SK-N-SH (cell line): ENCODE measurements around the gene DOK3. TPM values are rescaled to one million over a fixed set of nuclear protein-coding genes. Genes with fewer than 3 reads are reported as not detected.

ENCODE experiments used
- EP300 ChIP-seq, 2 experiments: IDR thresholded peaks; 2 replicates each; pipeline versions ENCODE4 v1.4.0 to v1.6.1; 2012; ENCODE audit warnings: borderline replicate concordance in 1 of 2, low read depth in 1 of 2, low read length in 1 of 2
- EZH2phosphoT487 ChIP-seq: fragments of 200-600 bp; sonication (generic); IDR thresholded peaks from 2 replicates; pipeline ENCODE4 v1.6.1; 2017; ENCODE audit warnings: low read depth, mixed run types, mild to moderate bottlenecking, antibody characterized with exemption, moderate library complexity, borderline replicate concordance
- FOXJ3 ChIP-seq: sonication (generic); formaldehyde crosslinking; IDR thresholded peaks from 2 replicates; pipeline ENCODE4 v1.5.1; 2020; ENCODE audit warnings: mild to moderate bottlenecking, missing genetic modification reagents
- FOXM1 ChIP-seq: IDR thresholded peaks from 2 replicates; pipeline ENCODE4 v1.4.0; 2012; ENCODE audit warnings: low read depth, mild to moderate bottlenecking
- GABPA ChIP-seq: IDR thresholded peaks from 2 replicates; pipeline ENCODE4 v1.4.0; 2012; ENCODE audit warnings: low read depth, mild to moderate bottlenecking
- GATA2 ChIP-seq: sonication (generic); formaldehyde crosslinking; IDR thresholded peaks from 2 replicates; pipeline ENCODE4 v1.5.0; 2020; ENCODE audit warnings: mild to moderate bottlenecking, missing genetic modification reagents
- IRF3 ChIP-seq: fragments of 150-350 bp; IDR thresholded peaks from 2 replicates; pipeline ENCODE4 v1.6.1; 2016; ENCODE audit warnings: mild to moderate bottlenecking, low read depth, low read length
- MAX ChIP-seq: IDR thresholded peaks from 2 replicates; pipeline ENCODE4 v1.4.0; 2012; ENCODE audit warnings: low read depth
- MEF2A ChIP-seq: IDR thresholded peaks from 2 replicates; pipeline ENCODE4 v1.4.0; 2012; ENCODE audit warnings: low read depth, borderline replicate concordance
- MXI1 ChIP-seq: IDR thresholded peaks from 2 replicates; pipeline ENCODE4 v1.6.1; 2012; ENCODE audit warnings: mild to moderate bottlenecking, low read depth, low read length, improper control_type of control experiment
- NFIC ChIP-seq: IDR thresholded peaks from 2 replicates; pipeline ENCODE4 v1.4.0; 2012; ENCODE audit warnings: borderline replicate concordance
- NRF1 ChIP-seq: IDR thresholded peaks from 2 replicates; pipeline ENCODE4 v1.6.1; 2012; ENCODE audit warnings: low read depth, mild to moderate bottlenecking, low read length
- PBX3 ChIP-seq: IDR thresholded peaks from 2 replicates; pipeline ENCODE4; 2012
- POLR2AphosphoS5 ChIP-seq: IDR thresholded peaks from 2 replicates; pipeline ENCODE4 v1.6.1; 2012; ENCODE audit warnings: low read depth, low read length
- RXRA ChIP-seq: IDR thresholded peaks from 2 replicates; pipeline ENCODE4 v1.4.0; 2012; ENCODE audit warnings: low read depth, mild to moderate bottlenecking, borderline replicate concordance
- SMC3 ChIP-seq: IDR thresholded peaks from 2 replicates; pipeline ENCODE4 v1.6.1; 2012; ENCODE audit warnings: low read depth, low read length, improper control_type of control experiment
- TAF1 ChIP-seq: IDR thresholded peaks from 2 replicates; pipeline ENCODE4 v1.6.1; 2012; ENCODE audit warnings: low read depth, mild to moderate bottlenecking, low read length, moderate library complexity, borderline replicate concordance
- TCF12 ChIP-seq: IDR thresholded peaks from 2 replicates; pipeline ENCODE4 v1.4.0; 2012
- USF1 ChIP-seq: IDR thresholded peaks from 2 replicates; pipeline ENCODE4 v1.4.0; 2012; ENCODE audit warnings: low read depth, borderline replicate concordance
- USF2 ChIP-seq: fragments of 150-350 bp; IDR thresholded peaks from 2 replicates; pipeline ENCODE4 v1.6.1; 2017; ENCODE audit warnings: antibody characterized with exemption, low read length, low read depth, borderline replicate concordance
- YY1 ChIP-seq: IDR thresholded peaks from 2 replicates; pipeline ENCODE4 v1.4.0; 2012; ENCODE audit warnings: low read depth, mild to moderate bottlenecking
- ZBTB33 ChIP-seq: IDR thresholded peaks from 2 replicates; pipeline ENCODE4 v1.4.0; 2012; ENCODE audit warnings: low read depth, borderline replicate concordance
- polyA plus RNA-seq, 3 experiments: library from polyadenylated mRNA; depleted of rRNA; stranded (reverse); fragments of >200 nt; gene quantifications; 2 replicates each; pipeline ENCODE4 v1.2.3, GENCODE V29; 2012

The DOK3 gene
- polyA plus RNA-seq, 1 of the 3 experiments (the other 2 are of a cell fraction) = 2.2 TPM

GRCh38 chr5:177454397-177455035 is 55.1 kb downstream of the DOK3 start (continued):
- TF ChIP-seq TAF1 (peak; percentile 35; the same call in 1 of the 2 replicates), RXRA (peak; percentile 41; the same call in 1 of the 2 replicates), MEF2A (no peak), USF1 (no peak), ZBTB33 (no peak), EP300 (IDR thresholded peaks at IDR 0.05; ENCODE audit: borderline replicate concordance in 1 of 2, low read depth in 1 of 2, low read length in 1 of 2) (no peak), NRF1 (peak; percentile 36; the same call in 1 of the 2 replicates), EZH2phosphoT487 (no peak), IRF3 (no peak), YY1 (no peak), USF2 (no peak), SMC3 (peak; percentile 93), POLR2AphosphoS5 (no peak), FOXJ3 (CRISPR knock-in tag) (no peak), TCF12 (peak; percentile 11; the same call in 1 of the 2 replicates), GATA2 (no peak), NFIC (no peak), FOXM1 (no peak; the same call in 1 of the 2 replicates), GABPA (0 out of 2 replicates have a peak, but pooled peaks have one; percentile 23), MXI1 (no peak; the same call in 1 of the 2 replicates), PBX3 (peak; percentile 37), MAX (no peak)
- TF ChIP-seq, all 33 proteins: peak for 15
